Caco-2 (cell line): ENCODE measurements around the gene PDE7B. TPM values are rescaled to one million over a fixed set of nuclear protein-coding genes. Genes with fewer than 3 reads are reported as not detected.

Source experiments
- BruUV-seq: library from RNA; stranded (reverse); fragments of 400-500 nt; replicated peaks from 2 replicates; lab custom pipeline; 2021; lab: Mats Ljungman, UMichigan
- CTCF ChIA-PET: fragments of 300-600 bp; sonication (Branson Sonifier 250); formaldehyde crosslinking; loops from one replicate; lab custom pipeline; 2022; ENCODE audit warnings: antibody characterized with exemption; lab: Charles Lee
- POLR2A ChIA-PET: fragments of 300-600 bp; sonication (Branson Sonifier 250); formaldehyde crosslinking; loops from one replicate; lab custom pipeline; 2022; ENCODE audit warnings: antibody characterized with exemption; lab: Charles Lee
- DNase-seq, 2 experiments: peaks; one replicate each; pipeline versions ENCODE4 v3.0.0 to v3.0.0-alpha.2; 2020 to 2022
- H3K27me3 ChIP-seq: replicated peaks from 2 replicates; pipeline ENCODE4 v1.6.0; 2011; ENCODE audit warnings: low read length; ENCODE audit not compliant: control insufficient read depth, insufficient read depth
- H3K36me3 ChIP-seq: 2 replicates; pipeline ENCODE4 v1.5.1; 2011; ENCODE audit warnings: low read length; ENCODE audit not compliant: control insufficient read depth, insufficient read depth
- H3K4me1 ChIP-seq: fragments of 250-450 bp; sonication (Bioruptor Pico); 2 replicates; pipeline ENCODE4 v1.5.1; 2020; ENCODE audit warnings: mild to moderate bottlenecking
- H3K4me3 ChIP-seq: 2 replicates; pipeline ENCODE4 v1.5.1; 2011; ENCODE audit warnings: low read depth, mild to moderate bottlenecking, control low read depth, low read length
- H3K9me3 ChIP-seq: fragments of 250-450 bp; sonication (Bioruptor Pico); 2 replicates; pipeline ENCODE4 v1.5.1; 2020; ENCODE audit warnings: mild to moderate bottlenecking, moderate library complexity
- H3K27ac Mint-ChIP-seq: one replicate; pipeline ENCODE4 v1.8.0; 2022; ENCODE audit warnings: mixed read lengths; ENCODE audit not compliant: unreplicated experiment
- H3K27me3 Mint-ChIP-seq: one replicate; pipeline ENCODE4 v1.8.0; 2022; ENCODE audit warnings: mixed read lengths; ENCODE audit not compliant: insufficient read depth, unreplicated experiment
- H3K36me3 Mint-ChIP-seq: one replicate; pipeline ENCODE4 v1.8.0; 2022; ENCODE audit warnings: mild to moderate bottlenecking, mixed read lengths; ENCODE audit not compliant: insufficient read depth, unreplicated experiment
- H3K4me1 Mint-ChIP-seq: one replicate; pipeline ENCODE4 v1.8.0; 2022; ENCODE audit warnings: low read depth, mixed read lengths; ENCODE audit not compliant: unreplicated experiment
- H3K4me3 Mint-ChIP-seq: one replicate; pipeline ENCODE4 v1.8.0; 2022; ENCODE audit warnings: mild to moderate bottlenecking, moderate library complexity, mixed read lengths; ENCODE audit not compliant: unreplicated experiment
- H3K9me3 Mint-ChIP-seq: one replicate; pipeline ENCODE4 v1.8.0; 2022; ENCODE audit warnings: mixed read lengths; ENCODE audit not compliant: unreplicated experiment
- intact Hi-C: fragments of 100-400 bp; cut with micrococcal nuclease; formaldehyde crosslinking; loops from one replicate; pipeline ENCODE4 v1.10.0; 2022; ENCODE audit not compliant: unreplicated experiment
- total RNA-seq: library from RNA; stranded (reverse); gene quantifications from 2 replicates; pipeline ENCODE4 v1.2.3, GENCODE V29; 2022
- TF ChIP-seq, protein P1 (sequence below), 2 experiments: fragments of 200-600 bp in 1 of 2; IDR thresholded peaks; 1 replicate in 1 of 2; 2 replicates in 1 of 2; pipeline versions ENCODE4 v1.5.1 to v1.8.0; 2011 to 2022; ENCODE audit warnings: antibody characterized with exemption in 1 of 2, control low read depth in 1 of 2, inconsistent platforms in 1 of 2, low read depth in 1 of 2, low read length in 1 of 2, mild to moderate bottlenecking in 1 of 2, moderate library complexity in 1 of 2; ENCODE audit not compliant: insufficient read depth in 1 of 2, severe bottlenecking in 1 of 2, unreplicated experiment in 1 of 2

The PDE7B gene
- total RNA-seq, 1 experiment from 2014 or later, result not detected

DNA sequence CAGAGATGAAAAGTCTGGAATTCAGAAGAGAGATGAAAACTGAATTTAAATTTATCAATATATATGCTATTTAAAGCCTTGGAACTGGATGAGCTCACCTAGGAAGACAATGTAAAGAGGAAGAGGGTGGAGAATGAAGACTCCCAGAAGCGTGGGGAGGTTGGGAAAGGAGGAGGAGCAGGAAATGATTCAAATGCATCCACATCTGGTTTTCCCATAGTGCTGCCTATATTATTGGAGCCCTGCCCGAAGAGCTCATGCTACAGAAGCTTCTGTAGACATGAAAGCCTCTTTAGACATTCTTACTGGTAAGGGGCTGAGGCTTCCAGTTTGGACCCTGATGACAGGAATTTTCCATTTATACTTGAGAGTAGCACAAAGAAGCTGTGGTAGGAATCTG is 19.2 kb downstream of the PDE7B start:
- H3K27me3 Mint-ChIP-seq, result peaks cover 4% of the 10 kb centered on the region
- TF ChIP-seq, protein P1, sequence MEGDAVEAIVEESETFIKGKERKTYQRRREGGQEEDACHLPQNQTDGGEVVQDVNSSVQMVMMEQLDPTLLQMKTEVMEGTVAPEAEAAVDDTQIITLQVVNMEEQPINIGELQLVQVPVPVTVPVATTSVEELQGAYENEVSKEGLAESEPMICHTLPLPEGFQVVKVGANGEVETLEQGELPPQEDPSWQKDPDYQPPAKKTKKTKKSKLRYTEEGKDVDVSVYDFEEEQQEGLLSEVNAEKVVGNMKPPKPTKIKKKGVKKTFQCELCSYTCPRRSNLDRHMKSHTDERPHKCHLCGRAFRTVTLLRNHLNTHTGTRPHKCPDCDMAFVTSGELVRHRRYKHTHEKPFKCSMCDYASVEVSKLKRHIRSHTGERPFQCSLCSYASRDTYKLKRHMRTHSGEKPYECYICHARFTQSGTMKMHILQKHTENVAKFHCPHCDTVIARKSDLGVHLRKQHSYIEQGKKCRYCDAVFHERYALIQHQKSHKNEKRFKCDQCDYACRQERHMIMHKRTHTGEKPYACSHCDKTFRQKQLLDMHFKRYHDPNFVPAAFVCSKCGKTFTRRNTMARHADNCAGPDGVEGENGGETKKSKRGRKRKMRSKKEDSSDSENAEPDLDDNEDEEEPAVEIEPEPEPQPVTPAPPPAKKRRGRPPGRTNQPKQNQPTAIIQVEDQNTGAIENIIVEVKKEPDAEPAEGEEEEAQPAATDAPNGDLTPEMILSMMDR (IDR thresholded peaks at IDR 0.05; ENCODE audit: insufficient read depth in 1 of 2, low read depth in 1 of 2, low read length in 1 of 2, severe bottlenecking in 1 of 2, unreplicated experiment in 1 of 2), result no peak
- intact Hi-C loops, result no loop called here
- Histone ChIP-seq H3K4me3 (no peak overlapping the region), H3K9me3 (no peaks in the 10 kb centered on the region), H3K4me1 (no peaks in the 10 kb centered on the region), H3K27me3 (no peaks in the 10 kb centered on the region), H3K36me3 (no peaks in the 10 kb centered on the region)
- CTCF ChIA-PET, result no interaction called here
- H3K36me3 Mint-ChIP-seq, result no peaks in the 10 kb centered on the region
- no peaks in the 10 kb centered on the region for H3K4me1 Mint-ChIP-seq
- BruUV-seq, result no TSS peak
- no peak overlapping the region for H3K27ac Mint-ChIP-seq
- DNase-seq, result no peak
- H3K4me3 Mint-ChIP-seq, result no peak overlapping the region
- POLR2A ChIA-PET, result no interaction called here
- H3K9me3 Mint-ChIP-seq, result no peaks in the 10 kb centered on the region

- no peaks in the 10 kb centered on the region for H3K9me3 Mint-ChIP-seq
- Histone ChIP-seq H3K4me3 (no peak overlapping the region), H3K36me3 (no peaks in the 10 kb centered on the region), H3K9me3 (no peaks in the 10 kb centered on the region), H3K27me3 (no peaks in the 10 kb centered on the region; the same call in 1 of the 2 replicates), H3K4me1 (no peaks in the 10 kb centered on the region)
- POLR2A ChIA-PET, result no interaction called here
- TF ChIP-seq, protein P1 (IDR thresholded peaks at IDR 0.05; ENCODE audit: insufficient read depth in 1 of 2, low read depth in 1 of 2, low read length in 1 of 2, severe bottlenecking in 1 of 2, unreplicated experiment in 1 of 2), result no peak
- intact Hi-C loops, result no loop called here
- no peak overlapping the region for H3K27ac Mint-ChIP-seq
- no peak for DNase-seq
- no TSS peak for BruUV-seq
- H3K4me3 Mint-ChIP-seq, result no peak overlapping the region
- no peaks in the 10 kb centered on the region for H3K4me1 Mint-ChIP-seq
- H3K27me3 Mint-ChIP-seq, result peaks cover 4% of the 10 kb centered on the region
- H3K36me3 Mint-ChIP-seq, result no peaks in the 10 kb centered on the region
- CTCF ChIA-PET, result interaction anchor here (0.6 kb wide), 1 partner anchor 332 kb away, joined by 3 read pairs; no protein-coding TSS in a partner anchor
These were observed 19.8 kb downstream of the PDE7B start for GRCh38 chr6:135871296-135871695.

GRCh38 chr6:135871878-135872277 is 20.4 kb downstream of the PDE7B start:
- Mint-ChIP-seq H3K36me3 (no peaks in the 10 kb centered on the region), H3K27ac (no peak overlapping the region), H3K27me3 (peaks cover 4% of the 10 kb centered on the region), H3K4me3 (no peak overlapping the region), H3K4me1 (no peaks in the 10 kb centered on the region), H3K9me3 (no peaks in the 10 kb centered on the region)
- no TSS peak for BruUV-seq
- Histone ChIP-seq H3K4me1 (no peaks in the 10 kb centered on the region), H3K9me3 (no peaks in the 10 kb centered on the region), H3K27me3 (no peaks in the 10 kb centered on the region; the same call in 1 of the 2 replicates), H3K4me3 (no peak overlapping the region), H3K36me3 (no peaks in the 10 kb centered on the region)
- DNase-seq, result no peak
- TF ChIP-seq, protein P1 (IDR thresholded peaks at IDR 0.05; ENCODE audit: insufficient read depth in 1 of 2, low read depth in 1 of 2, low read length in 1 of 2, severe bottlenecking in 1 of 2, unreplicated experiment in 1 of 2), result no peak
- intact Hi-C loops, result no loop called here
- POLR2A ChIA-PET, result no interaction called here
- CTCF ChIA-PET, result no interaction called here
